Midbrain (tissue), 1 donor: ENCODE results near the gene DYNLRB2.

Source experiments
- DNase-seq: peaks from one replicate; lab custom pipeline; 2025; lab: John Stamatoyannopoulos, UW

The DYNLRB2 gene

GRCh38 chr16:80552277-80552676 lies 11.5 kb downstream of the DYNLRB2 start:
- no peak for DNase-seq

- DNase-seq = no peak
Observed at GRCh38 chr16:80554033-80554432, 13.2 kb downstream of the DYNLRB2 start.

- DNase-seq = no peak
Observed at GRCh38 chr16:80556481-80556880, 15.7 kb downstream of the DYNLRB2 start.

- no peak for DNase-seq
Observed at GRCh38 chr16:80557037-80557436, 16.2 kb downstream of the DYNLRB2 start.

GRCh38 chr16:80559369-80559768 lies 18.6 kb downstream of the DYNLRB2 start:
- no peak for DNase-seq

- DNase-seq = no peak
Observed at GRCh38 chr16:80563066-80563465, 22.3 kb downstream of the DYNLRB2 start.

GRCh38 chr16:80564394-80564793 lies 23.6 kb downstream of the DYNLRB2 start:
- DNase-seq = no peak

- no peak for DNase-seq
Observed at GRCh38 chr16:80569440-80570105, 28.8 kb downstream of the DYNLRB2 start.

GRCh38 chr16:80570106-80570478 lies 29.3 kb downstream of the DYNLRB2 start:
- DNase-seq = no peak

- no peak for DNase-seq
Observed at GRCh38 chr16:80573700-80574120, 32.9 kb downstream of the DYNLRB2 start.

- DNase-seq = no peak
Observed at GRCh38 chr16:80576343-80576912, 35.6 kb downstream of the DYNLRB2 start.

GRCh38 chr16:80577485-80578280 lies 36.9 kb downstream of the DYNLRB2 start:
- no peak for DNase-seq

GRCh38 chr16:80580109-80580832 lies 39.5 kb downstream of the DYNLRB2 start:
- DNase-seq = no peak

- DNase-seq = no peak
Observed at GRCh38 chr16:80583466-80583865, 42.7 kb downstream of the DYNLRB2 start.

GRCh38 chr16:80585764-80586163 lies 45.0 kb downstream of the DYNLRB2 start:
- no peak for DNase-seq

- no peak for DNase-seq
Observed at GRCh38 chr16:80586476-80586875, 45.7 kb downstream of the DYNLRB2 start.

- DNase-seq = no peak
Observed at GRCh38 chr16:80587071-80587470, 46.3 kb downstream of the DYNLRB2 start.

- DNase-seq = no peak
Observed at GRCh38 chr16:80591071-80591915, 50.5 kb downstream of the DYNLRB2 start.

GRCh38 chr16:80592273-80592672 lies 51.5 kb downstream of the DYNLRB2 start:
- DNase-seq = no peak

GRCh38 chr16:80594756-80595155 lies 54.0 kb downstream of the DYNLRB2 start:
- no peak for DNase-seq

GRCh38 chr16:80596507-80597207 lies 55.9 kb downstream of the DYNLRB2 start:
- DNase-seq = no peak
